Measurements from ENCODE around the gene SETDB1. TPM values are rescaled to one million over a fixed set of nuclear protein-coding genes. Genes with fewer than 3 reads are reported as not detected.
A peak's percentile ranks its signal among the peaks of the same experiment; 100 is the strongest.

The SETDB1 gene
- polyA plus RNA-seq, 1 of the 3 experiments (the other 2 are of a cell fraction), result 29.9 TPM

- Histone ChIP-seq H3K27me3 (ENCODE audit: insufficient read depth) (no peaks in the 10 kb centered on the region), H3K79me2 (ENCODE audit: insufficient read depth) (peaks cover 52% of the 10 kb centered on the region), H2AFZ (ENCODE audit: low read depth) (peak within 1 kb of the TSS; percentile 37), H3K4me1 (ENCODE audit: control insufficient read depth in 1 of 2, insufficient read depth in 2 of 2, low read depth in 1 of 2, low read length in 1 of 2) (peaks cover 43 to 49% of the 10 kb centered on the region in 2 experiments), H3K9ac (peak within 1 kb of the TSS; percentile 92), H3K9me3 (no peaks in the 10 kb centered on the region), H3K9me2 (no peaks in the 10 kb centered on the region), H4K20me1 (ENCODE audit: insufficient read depth) (peaks cover 38% of the 10 kb centered on the region), H3K36me3 (replicated peaks in 1 of 2; ENCODE audit: control insufficient read depth in 1 of 2, insufficient read depth in 2 of 2, low read length in 1 of 2) (no peaks in the 10 kb centered on the region), H3K4me3 (ENCODE audit: low read depth in 2 of 2, low read length in 1 of 2) (peak within 1 kb of the TSS; percentile 72 to 79), H3K27ac (ENCODE audit: low read depth in 2 of 2, low read length in 1 of 2) (peak within 1 kb of the TSS; percentile 62 to 85), H3F3A (replicated peaks; ENCODE audit: insufficient read depth) (peaks cover 22% of the 10 kb centered on the region), H3K4me2 (peak within 1 kb of the TSS; percentile 89)
- CTCF ChIA-PET, result interaction anchor here (0.7 to 17.0 kb wide), 4 partner anchors 16 to 414 kb away, joined by 3 to 371 read pairs (median 4); partner anchors contain the start of genes C1orf56 and MINDY1
- 19% methylated on average over 29 of the region's 106 CpGs for WGBS (ENCODE audit: low lambda C conversion rate)
- TF ChIP-seq SIN3A (IDR thresholded peaks at IDR 0.05; ENCODE audit: borderline replicate concordance, low read depth, low read length) (peak; percentile 59; the same call in 1 of the 2 replicates), MXI1 (IDR thresholded peaks at IDR 0.05; ENCODE audit: low read depth, low read length) (no peak), POLR2AphosphoS5 (IDR thresholded peaks at IDR 0.05; ENCODE audit: low read depth, low read length) (0 out of 2 replicates have a peak, but pooled peaks have one; percentile 26), TAF1 (IDR thresholded peaks at IDR 0.05; ENCODE audit: borderline replicate concordance, low read depth, low read length) (peak; percentile 45; the same call in 1 of the 2 replicates), FOXM1 (IDR thresholded peaks at IDR 0.05; ENCODE audit: low read depth) (no peak), MEF2A (IDR thresholded peaks at IDR 0.05; ENCODE audit: borderline replicate concordance, low read depth) (no peak), GATA2 (CRISPR knock-in tag; IDR thresholded peaks at IDR 0.05) (no peak)
- TF ChIP-seq, protein P1, sequence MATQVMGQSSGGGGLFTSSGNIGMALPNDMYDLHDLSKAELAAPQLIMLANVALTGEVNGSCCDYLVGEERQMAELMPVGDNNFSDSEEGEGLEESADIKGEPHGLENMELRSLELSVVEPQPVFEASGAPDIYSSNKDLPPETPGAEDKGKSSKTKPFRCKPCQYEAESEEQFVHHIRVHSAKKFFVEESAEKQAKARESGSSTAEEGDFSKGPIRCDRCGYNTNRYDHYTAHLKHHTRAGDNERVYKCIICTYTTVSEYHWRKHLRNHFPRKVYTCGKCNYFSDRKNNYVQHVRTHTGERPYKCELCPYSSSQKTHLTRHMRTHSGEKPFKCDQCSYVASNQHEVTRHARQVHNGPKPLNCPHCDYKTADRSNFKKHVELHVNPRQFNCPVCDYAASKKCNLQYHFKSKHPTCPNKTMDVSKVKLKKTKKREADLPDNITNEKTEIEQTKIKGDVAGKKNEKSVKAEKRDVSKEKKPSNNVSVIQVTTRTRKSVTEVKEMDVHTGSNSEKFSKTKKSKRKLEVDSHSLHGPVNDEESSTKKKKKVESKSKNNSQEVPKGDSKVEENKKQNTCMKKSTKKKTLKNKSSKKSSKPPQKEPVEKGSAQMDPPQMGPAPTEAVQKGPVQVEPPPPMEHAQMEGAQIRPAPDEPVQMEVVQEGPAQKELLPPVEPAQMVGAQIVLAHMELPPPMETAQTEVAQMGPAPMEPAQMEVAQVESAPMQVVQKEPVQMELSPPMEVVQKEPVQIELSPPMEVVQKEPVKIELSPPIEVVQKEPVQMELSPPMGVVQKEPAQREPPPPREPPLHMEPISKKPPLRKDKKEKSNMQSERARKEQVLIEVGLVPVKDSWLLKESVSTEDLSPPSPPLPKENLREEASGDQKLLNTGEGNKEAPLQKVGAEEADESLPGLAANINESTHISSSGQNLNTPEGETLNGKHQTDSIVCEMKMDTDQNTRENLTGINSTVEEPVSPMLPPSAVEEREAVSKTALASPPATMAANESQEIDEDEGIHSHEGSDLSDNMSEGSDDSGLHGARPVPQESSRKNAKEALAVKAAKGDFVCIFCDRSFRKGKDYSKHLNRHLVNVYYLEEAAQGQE (IDR thresholded peaks at IDR 0.05; ENCODE audit: low read depth, low read length), result 0 out of 2 replicates have a peak, but pooled peaks have one; percentile 31
- POLR2A ChIA-PET, result interaction anchor here (0.6 to 2.5 kb wide), 4 partner anchors 10 to 395 kb away, joined by 3 to 10 read pairs (median 4); partner anchors contain the start of genes MCL1 and MINDY1
- DNase-seq, result peak; percentile 95
These were observed 48.7 kb downstream of the SETDB1 start, which contains the start of gene CERS2 for GRCh38 chr1:150974580-150975478. TSS of gene CERS2 (minus strand) at chr1:150974835. CDS start at chr1:150969090, 5,745 bp downstream.

DNA sequence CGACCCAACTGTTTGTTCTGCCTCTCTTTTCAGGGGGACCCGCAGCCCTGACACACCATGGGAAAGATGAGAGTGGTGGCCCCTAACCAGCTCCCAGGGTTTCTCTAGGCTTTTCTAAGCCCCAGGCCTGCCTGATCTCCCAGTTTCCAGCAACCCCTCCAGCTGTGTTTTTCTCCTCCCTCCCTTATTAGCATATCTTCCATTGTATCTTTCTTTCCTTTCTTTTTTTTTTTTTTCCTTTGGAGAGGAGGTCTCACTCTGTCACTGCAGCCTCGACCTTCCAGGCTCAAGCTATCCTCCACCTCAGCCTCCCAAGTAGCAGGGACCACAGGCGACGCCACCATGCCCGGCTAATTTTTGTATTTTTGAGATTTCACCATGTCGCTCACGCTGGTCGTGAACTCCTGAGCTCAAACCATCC is 50.2 kb downstream of the SETDB1 start:
- ChIA-PET POLR2A (no interaction called here), CTCF (interaction anchor here (17.0 kb wide), 1 partner anchor 24 kb away, joined by 371 read pairs; the partner anchor contains the start of gene MINDY1)
- TF ChIP-seq RCOR1 (IDR thresholded peaks at IDR 0.05; ENCODE audit: low read length) (no peak), SIN3A (IDR thresholded peaks at IDR 0.05; ENCODE audit: borderline replicate concordance, low read depth, low read length) (no peak), USF1 (IDR thresholded peaks at IDR 0.05; ENCODE audit: borderline replicate concordance, low read depth) (no peak), RFX5 (IDR thresholded peaks at IDR 0.05; ENCODE audit: low read length) (no peak), TCF12 (IDR thresholded peaks at IDR 0.05) (no peak)
- peak overlapping the region in 1 of 2 experiments; percentile 77; a peak in 3 of 4 replicates for H3K27ac ChIP-seq (ENCODE audit: low read depth in 2 of 2, low read length in 1 of 2)
- no peak for DNase-seq
- peaks cover 22% of the 10 kb centered on the region for H4K20me1 ChIP-seq (ENCODE audit: insufficient read depth)
- peaks cover 36% of the 10 kb centered on the region for H3K79me2 ChIP-seq (ENCODE audit: insufficient read depth)
- no peaks in the 10 kb centered on the region for H3K9me3 ChIP-seq
- no peak overlapping the region for H3K4me3 ChIP-seq (ENCODE audit: low read depth in 2 of 2, low read length in 1 of 2)
- H3K9me2 ChIP-seq, result no peaks in the 10 kb centered on the region
- peaks cover 23% of the 10 kb centered on the region for H3F3A ChIP-seq (replicated peaks; ENCODE audit: insufficient read depth)
- WGBS (ENCODE audit: low lambda C conversion rate), result 95% methylated on average over 7 of the region's 9 CpGs
- H3K9ac ChIP-seq, result peak overlapping the region; percentile 36; the same call in 1 of the 2 replicates
- peaks cover 37 to 46% of the 10 kb centered on the region in 2 experiments for H3K4me1 ChIP-seq (ENCODE audit: control insufficient read depth in 1 of 2, insufficient read depth in 2 of 2, low read depth in 1 of 2, low read length in 1 of 2)
- peak overlapping the region; percentile 60 for H3K4me2 ChIP-seq
- H3K36me3 ChIP-seq (replicated peaks in 1 of 2; ENCODE audit: control insufficient read depth in 1 of 2, insufficient read depth in 2 of 2, low read length in 1 of 2), result no peaks in the 10 kb centered on the region
- H2AFZ ChIP-seq (ENCODE audit: low read depth), result no peak overlapping the region
- H3K27me3 ChIP-seq (ENCODE audit: insufficient read depth), result no peaks in the 10 kb centered on the region
